Muscle layer of colon (tissue), 2 donors: ENCODE data around the gene SLC38A9.

Experiments used
- H3K27ac ChIP-seq: one replicate; pipeline ENCODE4 v1.7.0; 2013; ENCODE audit warnings: low read depth, mild to moderate bottlenecking, low read length, moderate library complexity
- H3K27me3 ChIP-seq, 2 donors: one replicate each; pipeline ENCODE4 v1.7.0; 2013; ENCODE audit warnings: low read length in 2 of 2, mild to moderate bottlenecking in 2 of 2; ENCODE audit not compliant: insufficient read depth in 2 of 2, control insufficient read depth in 1 of 2
- H3K36me3 ChIP-seq: one replicate; pipeline ENCODE4 v1.7.0; 2013; ENCODE audit warnings: mild to moderate bottlenecking, low read length; ENCODE audit not compliant: insufficient read depth
- H3K4me1 ChIP-seq: one replicate; pipeline ENCODE4 v1.7.0; 2013; ENCODE audit warnings: mild to moderate bottlenecking, low read length; ENCODE audit not compliant: insufficient read depth
- H3K4me3 ChIP-seq, 2 donors: one replicate each; pipeline ENCODE4 v1.7.0; 2013; ENCODE audit warnings: low read length in 2 of 2, low read depth in 1 of 2, mild to moderate bottlenecking in 1 of 2, moderate library complexity in 1 of 2
- H3K9ac ChIP-seq: one replicate; pipeline ENCODE4 v1.7.0; 2013; ENCODE audit warnings: low read length
- H3K9me3 ChIP-seq: one replicate; pipeline ENCODE4 v1.7.0; 2013; ENCODE audit warnings: mild to moderate bottlenecking, low read length
- donor health status: abdominal sarcoma.
- donor health status: Adenocarcinoma of cecum.

SLC38A9 gene

GRCh38 chr5:55680353-55680752 lies 31.8 kb downstream of the SLC38A9 start:
- no peaks in the 10 kb centered on the region for H3K27me3 ChIP-seq
- peak overlapping the region; percentile 20 for H3K27ac ChIP-seq
- H3K9ac ChIP-seq = no peak overlapping the region
- peak overlapping the region in 1 of 2 donors; percentile 20 for H3K4me3 ChIP-seq
- H3K4me1 ChIP-seq = peaks cover 28% of the 10 kb centered on the region
- no peaks in the 10 kb centered on the region for H3K36me3 ChIP-seq
- no peaks in the 10 kb centered on the region for H3K9me3 ChIP-seq

GRCh38 chr5:55679556-55679955 lies 32.6 kb downstream of the SLC38A9 start:
- H3K27ac ChIP-seq = peak overlapping the region; percentile 31
- no peaks in the 10 kb centered on the region for H3K27me3 ChIP-seq
- no peak overlapping the region for H3K9ac ChIP-seq
- H3K36me3 ChIP-seq = no peaks in the 10 kb centered on the region
- H3K4me1 ChIP-seq = peaks cover 36% of the 10 kb centered on the region
- no peaks in the 10 kb centered on the region for H3K9me3 ChIP-seq
- no peak overlapping the region for H3K4me3 ChIP-seq

- H3K9me3 ChIP-seq = no peaks in the 10 kb centered on the region
- no peak overlapping the region for H3K4me3 ChIP-seq
- peaks cover 37% of the 10 kb centered on the region for H3K4me1 ChIP-seq
- H3K9ac ChIP-seq = no peak overlapping the region
- no peaks in the 10 kb centered on the region for H3K36me3 ChIP-seq
- peak overlapping the region; percentile 10 for H3K27ac ChIP-seq
- H3K27me3 ChIP-seq = no peaks in the 10 kb centered on the region
Measured at GRCh38 chr5:55675119-55675518, 37.0 kb downstream of the SLC38A9 start.

GRCh38 chr5:55674340-55674739 lies 37.8 kb downstream of the SLC38A9 start:
- no peaks in the 10 kb centered on the region for H3K27me3 ChIP-seq
- no peak overlapping the region for H3K9ac ChIP-seq
- no peaks in the 10 kb centered on the region for H3K36me3 ChIP-seq
- H3K4me1 ChIP-seq = peaks cover 33% of the 10 kb centered on the region
- no peak overlapping the region for H3K27ac ChIP-seq
- H3K9me3 ChIP-seq = no peaks in the 10 kb centered on the region
- no peak overlapping the region for H3K4me3 ChIP-seq

GRCh38 chr5:55672477-55672911 lies 39.6 kb downstream of the SLC38A9 start:
- Histone ChIP-seq H3K9ac (no peak overlapping the region), H3K4me3 (no peak overlapping the region), H3K36me3 (no peaks in the 10 kb centered on the region), H3K4me1 (peaks cover 48% of the 10 kb centered on the region), H3K9me3 (no peaks in the 10 kb centered on the region), H3K27me3 (no peaks in the 10 kb centered on the region), H3K27ac (peak overlapping the region; percentile 32)

DNA sequence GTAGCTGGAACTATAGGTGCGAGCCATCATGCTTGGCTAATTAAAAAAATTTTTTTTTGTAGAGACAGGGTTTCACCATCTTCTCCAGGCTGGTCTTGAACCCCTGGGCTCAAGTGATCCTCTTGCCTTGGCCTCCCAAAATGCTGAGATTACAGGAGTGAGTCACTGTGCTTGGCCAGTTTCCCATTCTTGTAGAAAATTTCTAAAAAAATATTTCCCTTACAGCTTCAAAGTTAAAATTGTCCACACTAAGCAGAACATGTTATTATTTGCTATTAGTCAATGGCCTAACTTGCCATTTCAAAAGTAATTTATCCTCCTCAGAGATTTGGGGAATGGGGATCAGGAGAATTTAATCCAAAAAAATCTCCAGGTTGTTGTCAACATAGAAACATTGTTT lies 40.1 kb downstream of the SLC38A9 start:
- Histone ChIP-seq H3K4me1 (peaks cover 48% of the 10 kb centered on the region), H3K27me3 (no peaks in the 10 kb centered on the region), H3K9me3 (no peaks in the 10 kb centered on the region), H3K36me3 (no peaks in the 10 kb centered on the region), H3K4me3 (no peak overlapping the region), H3K9ac (no peak overlapping the region), H3K27ac (peak overlapping the region; percentile 32)

GRCh38 chr5:55668356-55668755 lies 43.8 kb downstream of the SLC38A9 start:
- Histone ChIP-seq H3K9me3 (no peaks in the 10 kb centered on the region), H3K4me3 (no peak overlapping the region), H3K27me3 (no peaks in the 10 kb centered on the region), H3K9ac (no peak overlapping the region), H3K36me3 (no peaks in the 10 kb centered on the region), H3K4me1 (peaks cover 26% of the 10 kb centered on the region), H3K27ac (peak overlapping the region; percentile 58)

GRCh38 chr5:55667938-55668337 lies 44.2 kb downstream of the SLC38A9 start:
- Histone ChIP-seq H3K4me1 (peaks cover 22% of the 10 kb centered on the region), H3K27me3 (no peaks in the 10 kb centered on the region), H3K27ac (no peak overlapping the region)

DNA sequence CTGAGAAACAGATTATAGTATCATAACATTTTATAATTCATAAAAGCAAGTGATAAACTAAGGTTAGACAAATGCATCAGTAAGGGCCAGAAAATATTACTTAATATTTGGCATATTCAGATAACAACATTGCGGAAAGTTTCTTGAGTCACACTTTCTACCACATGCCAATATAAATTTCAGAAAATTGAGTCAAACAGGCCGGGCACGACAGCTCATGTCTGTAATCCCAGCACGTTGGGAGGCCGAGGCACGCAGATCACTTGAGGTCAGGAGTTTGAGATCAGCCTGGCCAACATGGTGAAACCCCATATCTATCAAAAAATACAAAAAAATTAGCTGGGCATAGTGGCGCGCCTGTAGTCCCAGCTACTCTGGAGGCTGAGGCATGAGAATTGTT lies 47.1 kb downstream of the SLC38A9 start:
- H3K27ac ChIP-seq = no peak overlapping the region
- no peaks in the 10 kb centered on the region for H3K36me3 ChIP-seq
- no peaks in the 10 kb centered on the region for H3K9me3 ChIP-seq
- no peak overlapping the region for H3K9ac ChIP-seq
- H3K4me3 ChIP-seq = no peak overlapping the region
- peaks cover 16% of the 10 kb centered on the region for H3K4me1 ChIP-seq
- no peaks in the 10 kb centered on the region for H3K27me3 ChIP-seq

More at GRCh38 chr5:55667938-55668337, 44.2 kb downstream of the SLC38A9 start:
- Histone ChIP-seq H3K4me3 (no peak overlapping the region), H3K9ac (no peak overlapping the region), H3K9me3 (no peaks in the 10 kb centered on the region), H3K36me3 (no peaks in the 10 kb centered on the region)

DNA sequence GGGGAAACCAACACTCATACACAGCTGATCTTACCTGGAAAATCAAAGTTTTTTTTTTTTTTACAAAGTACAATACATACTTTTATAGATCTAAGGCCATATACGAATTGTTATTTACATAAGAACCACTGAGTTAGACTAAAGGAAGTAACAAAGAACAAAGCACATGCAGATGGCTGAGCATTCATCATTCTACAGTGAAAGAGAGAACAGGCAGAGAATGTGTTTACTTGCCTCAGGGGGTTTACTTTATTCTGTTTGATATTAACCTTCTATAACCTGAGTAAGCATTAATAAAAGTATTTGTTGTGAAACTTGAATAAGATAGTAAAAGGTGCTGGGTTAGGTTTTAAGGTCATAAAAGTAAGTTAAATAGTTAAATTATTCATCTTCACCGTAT lies 54.7 kb downstream of the SLC38A9 start:
- Histone ChIP-seq H3K4me3 (no peak overlapping the region), H3K27me3 (no peaks in the 10 kb centered on the region), H3K4me1 (no peaks in the 10 kb centered on the region), H3K9me3 (no peaks in the 10 kb centered on the region), H3K27ac (no peak overlapping the region), H3K9ac (no peak overlapping the region), H3K36me3 (no peaks in the 10 kb centered on the region)

DNA sequence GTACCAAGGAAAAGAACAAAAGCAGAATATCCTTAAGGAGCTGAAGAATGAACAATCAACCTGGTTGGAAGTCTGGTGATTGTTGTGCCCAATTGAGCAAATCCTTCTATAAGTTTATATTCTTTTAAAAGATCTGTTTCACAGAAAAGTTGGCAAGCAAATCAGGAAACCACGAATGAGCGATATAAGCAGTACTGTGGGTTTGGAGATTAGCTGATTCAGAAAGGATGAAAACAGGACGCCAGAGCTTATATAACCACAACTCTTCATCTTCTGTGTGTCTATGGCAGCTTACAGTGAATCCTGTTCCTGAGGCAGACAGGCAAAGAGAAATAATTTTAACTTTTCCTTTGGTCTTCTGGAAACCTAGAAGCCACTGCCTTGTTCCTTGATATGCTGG lies 61.7 kb downstream of the SLC38A9 start:
- no peaks in the 10 kb centered on the region for H3K36me3 ChIP-seq

GRCh38 chr5:55649963-55650362 lies 62.2 kb downstream of the SLC38A9 start:
- H3K9me3 ChIP-seq = no peaks in the 10 kb centered on the region
- H3K27ac ChIP-seq = no peak overlapping the region
- no peaks in the 10 kb centered on the region for H3K27me3 ChIP-seq
- H3K36me3 ChIP-seq = no peaks in the 10 kb centered on the region
- no peak overlapping the region for H3K9ac ChIP-seq
- H3K4me3 ChIP-seq = no peak overlapping the region
- peaks cover 9% of the 10 kb centered on the region for H3K4me1 ChIP-seq

More for the DNA sequence above, 61.7 kb downstream of the SLC38A9 start:
- no peak overlapping the region for H3K9ac ChIP-seq
- H3K4me1 ChIP-seq = peaks cover 5% of the 10 kb centered on the region
- H3K9me3 ChIP-seq = no peaks in the 10 kb centered on the region
- H3K27ac ChIP-seq = no peak overlapping the region
- H3K27me3 ChIP-seq = no peaks in the 10 kb centered on the region
- no peak overlapping the region for H3K4me3 ChIP-seq
